ENCODE results near the gene ITLN1.
"Not testable (repeated sequence)": the region's sequence is repeated elsewhere in the genome, so short reads cannot be mapped to it uniquely, and the experiment has no call there.

Gene ITLN1

GRCh38 chr1:160882582-160882981 is 2.4 kb downstream of the ITLN1 start:
- DNase-seq = no peak

- DNase-seq = not testable (repeated sequence)
Measured at GRCh38 chr1:160881264-160881663, 3.7 kb downstream of the ITLN1 start.

DNA sequence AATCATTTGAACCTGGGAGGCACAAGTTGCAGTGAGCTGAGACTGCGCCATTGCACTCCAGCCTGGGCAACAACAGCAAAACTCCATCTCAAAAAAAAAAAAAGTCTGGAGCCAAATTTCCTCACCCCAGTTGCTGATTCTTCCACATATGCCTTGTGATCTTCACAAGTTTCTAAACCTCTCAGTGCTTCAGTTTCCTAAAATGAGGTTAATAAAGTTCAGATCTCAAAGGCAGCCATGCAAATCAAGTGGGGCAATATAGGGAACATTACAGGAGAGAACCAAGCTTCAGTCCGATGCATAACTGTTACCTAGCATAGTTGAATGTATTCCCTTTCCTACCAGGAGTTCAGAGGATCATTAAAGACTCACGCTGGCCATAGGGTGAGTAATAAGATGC is 4.8 kb downstream of the ITLN1 start:
- no peak for DNase-seq

- DNase-seq = no peak
Measured at GRCh38 chr1:160879056-160879455, 5.9 kb downstream of the ITLN1 start.

DNA sequence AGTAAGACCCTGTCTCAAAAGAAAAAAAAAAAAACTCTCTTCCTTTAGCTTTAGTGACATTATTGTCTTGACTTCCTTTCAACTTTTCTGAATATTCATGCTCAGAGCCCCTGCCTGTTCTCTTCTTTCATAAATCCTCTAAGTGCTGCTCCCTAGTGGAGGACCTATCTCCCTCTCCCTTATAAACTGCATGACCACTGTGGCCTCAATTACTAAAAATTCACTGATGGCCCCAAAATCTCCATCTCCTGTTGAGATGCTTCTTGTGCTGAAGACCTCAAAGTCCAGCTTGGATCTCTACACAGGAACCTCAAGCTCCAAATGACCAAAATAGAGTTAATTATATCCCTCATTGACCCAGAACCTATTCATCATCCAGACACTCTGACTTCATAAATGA is 7.8 kb downstream of the ITLN1 start:
- no peak for DNase-seq

DNA sequence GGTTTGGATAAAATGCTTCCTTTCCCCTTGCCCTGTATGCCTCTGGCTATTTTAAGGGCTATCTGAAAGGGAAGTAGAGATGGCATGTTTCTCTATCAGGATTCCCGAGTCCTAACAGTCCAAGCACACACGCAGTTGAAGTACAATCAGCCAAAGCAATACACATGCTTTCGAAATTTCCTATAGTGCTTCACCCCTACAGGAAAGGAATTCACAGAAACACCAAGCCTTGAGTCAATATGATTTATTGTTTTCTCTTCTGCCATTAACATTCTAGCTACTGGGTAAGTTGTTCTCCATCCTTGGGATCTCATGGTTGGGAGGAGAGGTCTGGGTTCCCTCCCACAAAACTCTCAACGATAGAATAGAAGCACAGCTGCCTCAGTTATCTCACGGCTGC is 8.7 kb downstream of the ITLN1 start:
- no peak for DNase-seq

DNA sequence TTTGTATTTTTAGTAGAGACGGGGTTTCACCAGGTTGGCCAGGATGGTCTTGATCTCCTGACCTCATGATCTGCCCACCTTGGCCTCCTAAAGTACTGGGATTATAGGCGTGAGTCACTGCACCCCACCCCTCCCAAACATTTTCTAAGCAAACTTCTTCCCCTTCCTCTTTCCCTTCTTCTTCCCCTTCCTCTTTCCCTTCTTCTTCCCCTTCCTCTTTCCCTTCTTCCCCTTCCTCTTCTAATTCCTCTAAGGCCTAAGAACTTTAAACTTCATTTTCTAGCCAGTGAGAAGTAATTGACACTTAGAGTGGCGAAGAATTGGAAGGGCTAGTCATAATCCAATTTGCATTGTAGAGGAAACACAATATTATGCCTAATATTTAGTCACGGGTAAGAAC is 9.4 kb downstream of the ITLN1 start:
- DNase-seq = not testable (repeated sequence)

DNA sequence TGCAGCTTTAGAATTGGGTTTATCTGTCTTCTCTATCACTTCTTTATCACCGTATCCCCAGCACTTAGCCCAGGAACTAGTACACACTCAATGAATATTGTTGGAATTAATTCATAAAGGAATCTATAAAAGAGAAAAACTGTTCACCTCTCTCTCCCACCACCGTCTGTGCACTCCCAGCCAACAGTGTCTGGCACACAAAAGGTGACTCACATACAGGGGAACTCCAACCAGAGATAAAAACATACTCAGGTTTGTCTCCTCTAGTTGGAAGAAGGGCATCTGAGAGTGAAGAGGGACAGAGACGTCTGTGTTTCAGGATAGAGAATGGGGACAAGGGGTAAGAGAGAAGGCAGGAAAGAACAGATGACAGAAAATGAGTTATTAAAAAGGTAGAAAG is 10.0 kb downstream of the ITLN1 start:
- no peak for DNase-seq

DNA sequence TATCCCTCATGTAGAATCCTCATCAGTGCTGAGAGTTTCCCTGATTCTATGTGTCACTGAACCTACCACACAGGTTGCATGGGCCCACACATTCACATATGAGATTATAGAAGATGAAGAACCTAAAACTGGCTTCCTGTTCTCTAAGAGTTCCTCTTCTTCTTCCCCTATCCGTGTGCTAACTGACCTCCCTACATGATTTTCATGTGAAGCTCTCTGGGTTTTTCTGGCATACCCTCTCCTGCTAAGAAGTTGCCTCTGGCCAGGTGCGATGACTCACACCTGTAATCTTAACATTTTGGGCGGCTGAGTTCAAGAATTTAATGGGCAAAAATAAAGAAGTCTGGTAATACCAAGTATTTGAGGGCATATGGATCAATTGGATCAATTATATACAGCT is 16.8 kb downstream of the ITLN1 start:
- no peak for DNase-seq

DNA sequence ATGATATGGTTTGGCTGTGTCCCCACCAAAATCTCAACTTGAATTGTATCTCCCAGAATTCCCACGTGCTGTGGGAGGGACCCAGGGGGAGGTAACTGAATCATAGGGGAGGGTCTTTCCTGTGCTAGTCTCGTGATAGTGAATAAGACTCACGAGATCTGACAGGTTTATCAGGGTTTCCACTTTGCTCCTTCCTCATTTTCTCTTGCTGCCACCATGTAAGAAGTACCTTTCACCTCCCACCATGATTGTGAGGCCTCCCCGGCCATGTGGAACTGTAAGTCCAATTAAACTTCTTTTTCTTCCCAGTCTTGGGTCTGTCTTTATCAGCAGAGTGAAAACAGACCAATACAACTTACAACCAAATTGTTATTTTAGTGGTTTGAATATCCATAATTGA is 17.3 kb downstream of the ITLN1 start:
- not testable (repeated sequence) for DNase-seq

DNA sequence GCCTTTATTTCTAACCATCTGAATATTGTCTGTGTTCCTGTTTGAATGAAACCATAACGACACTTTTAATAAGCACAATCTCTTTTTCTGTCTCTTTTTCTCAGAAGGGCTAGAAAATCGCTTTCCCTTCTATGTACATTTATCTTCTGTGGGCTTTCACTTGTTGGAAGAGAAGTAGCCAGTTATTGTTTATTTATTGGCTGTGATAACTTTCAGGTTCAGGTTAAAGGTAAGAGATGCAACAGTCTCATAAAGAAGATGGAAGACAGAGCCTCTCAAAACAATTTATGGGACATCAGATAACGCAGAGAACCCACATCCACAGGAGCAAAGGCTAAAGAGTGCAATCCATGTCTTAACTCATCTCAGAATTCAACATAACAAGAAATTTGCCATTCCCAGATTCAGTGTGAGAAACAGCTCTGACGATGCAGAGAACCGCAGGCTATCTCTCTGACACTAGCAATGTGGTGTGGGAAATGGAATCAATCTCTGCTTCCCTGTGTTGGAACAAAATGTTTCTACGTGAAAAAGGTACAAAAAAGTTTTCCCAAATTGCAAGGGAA is 18.2 kb downstream of the ITLN1 start:
- no peak for DNase-seq

GRCh38 chr1:160866001-160866694 is 18.8 kb downstream of the ITLN1 start:
- no peak for DNase-seq

DNA sequence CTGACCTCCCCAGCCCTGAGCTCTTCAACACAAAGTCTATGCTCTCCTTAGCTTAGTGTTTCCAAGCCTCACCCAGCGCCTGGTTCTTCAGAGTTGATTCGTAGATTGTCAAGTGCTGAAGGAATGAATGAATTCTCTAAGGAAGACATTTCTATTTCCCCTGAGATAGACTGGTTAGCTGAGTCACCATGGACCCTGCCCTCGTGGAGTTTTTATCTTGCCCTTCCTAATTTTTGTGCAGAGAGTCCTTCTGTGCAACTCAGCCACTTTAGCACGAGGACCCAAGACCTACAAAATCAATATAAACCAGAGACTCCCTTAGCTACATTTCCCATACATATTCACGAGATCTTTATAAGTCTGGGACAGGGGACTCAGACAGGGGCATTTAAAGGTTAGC is 19.6 kb downstream of the ITLN1 start:
- DNase-seq = no peak

DNA sequence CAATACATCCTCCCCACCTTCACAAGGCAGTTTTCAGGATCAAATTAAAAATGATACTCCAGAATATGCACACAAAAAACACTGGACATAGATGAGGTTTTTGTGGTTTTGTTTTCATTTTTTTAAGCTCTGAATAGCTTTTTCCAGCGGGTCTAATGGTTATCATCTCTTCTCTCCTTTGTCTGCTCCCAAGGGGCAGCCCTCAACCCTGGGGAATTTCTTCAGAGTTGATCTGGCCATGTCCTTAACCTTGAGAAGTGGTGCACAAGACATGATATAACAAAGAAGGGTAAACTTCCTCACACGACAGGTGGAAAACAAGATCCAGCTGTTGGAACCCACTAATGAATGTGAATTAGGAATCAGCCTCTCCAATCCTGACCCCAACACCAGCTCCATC is 20.8 kb downstream of the ITLN1 start:
- no peak for DNase-seq

DNA sequence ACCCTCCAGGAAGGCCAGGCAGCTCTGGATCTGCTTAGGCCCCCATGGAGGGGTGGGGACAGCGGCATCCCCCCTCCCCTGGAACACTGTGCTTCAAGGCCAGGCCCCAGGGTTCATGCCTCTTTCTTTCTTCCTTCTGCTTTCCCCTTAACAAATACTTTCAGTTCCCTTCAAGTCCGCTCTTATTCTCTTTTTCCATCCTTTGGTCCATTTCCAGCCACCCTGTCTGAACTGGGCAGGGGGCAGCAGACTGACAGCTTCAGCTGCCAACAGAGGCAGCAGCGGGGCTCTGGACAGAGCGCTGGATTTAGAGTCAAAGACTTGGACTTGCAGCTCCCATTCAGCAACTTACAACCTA is 21.2 kb downstream of the ITLN1 start:
- no peak for DNase-seq

GRCh38 chr1:160863061-160863773 is 21.8 kb downstream of the ITLN1 start:
- no peak for DNase-seq

DNA sequence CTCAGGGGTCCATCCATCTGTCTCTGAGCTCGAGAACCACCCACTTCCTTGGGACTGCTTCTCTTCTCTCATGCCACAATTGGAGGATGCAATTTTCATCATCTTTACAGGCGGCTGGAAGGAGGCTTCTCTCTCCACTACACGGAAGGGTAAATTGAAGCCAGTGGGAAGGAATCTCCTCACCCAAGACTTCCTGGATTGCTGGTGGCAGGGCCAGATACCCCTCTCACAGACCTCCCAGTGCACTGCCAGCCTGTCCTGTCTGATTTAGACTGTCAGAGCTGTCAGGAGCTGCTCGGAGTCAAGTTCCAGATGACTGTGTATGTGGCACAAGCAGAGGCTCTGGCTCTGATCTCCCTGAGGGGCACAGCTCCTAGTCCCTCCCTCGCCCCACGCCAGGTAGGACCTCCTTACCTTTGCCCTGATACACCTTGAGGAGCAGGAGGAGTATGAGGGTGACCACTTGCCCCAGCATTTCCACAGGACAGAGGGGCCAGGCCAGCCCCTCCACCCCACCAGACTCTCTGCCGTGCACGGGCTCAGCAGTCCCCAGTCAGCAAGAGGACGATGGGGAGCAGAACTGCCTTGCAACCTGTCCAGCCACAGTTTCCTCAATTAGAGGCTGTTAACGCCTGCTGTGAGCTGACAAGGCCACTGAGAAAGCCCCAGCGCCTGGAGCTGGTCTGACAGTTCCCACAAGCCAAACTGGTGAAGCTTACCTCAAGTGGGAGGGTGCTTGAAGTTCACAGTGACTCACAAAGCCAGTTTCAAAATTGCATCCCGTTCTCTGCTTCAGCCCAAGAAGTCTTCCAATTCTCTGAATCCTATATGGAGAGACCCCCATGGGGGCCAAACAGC is 22.5 kb downstream of the ITLN1 start, which contains the start of gene CD244:
TSS of gene CD244 (minus strand) at position 685 of the 858 bp plus-strand sequence. CDS start at position 475, 210 bp downstream.
- no peak for DNase-seq

DNA sequence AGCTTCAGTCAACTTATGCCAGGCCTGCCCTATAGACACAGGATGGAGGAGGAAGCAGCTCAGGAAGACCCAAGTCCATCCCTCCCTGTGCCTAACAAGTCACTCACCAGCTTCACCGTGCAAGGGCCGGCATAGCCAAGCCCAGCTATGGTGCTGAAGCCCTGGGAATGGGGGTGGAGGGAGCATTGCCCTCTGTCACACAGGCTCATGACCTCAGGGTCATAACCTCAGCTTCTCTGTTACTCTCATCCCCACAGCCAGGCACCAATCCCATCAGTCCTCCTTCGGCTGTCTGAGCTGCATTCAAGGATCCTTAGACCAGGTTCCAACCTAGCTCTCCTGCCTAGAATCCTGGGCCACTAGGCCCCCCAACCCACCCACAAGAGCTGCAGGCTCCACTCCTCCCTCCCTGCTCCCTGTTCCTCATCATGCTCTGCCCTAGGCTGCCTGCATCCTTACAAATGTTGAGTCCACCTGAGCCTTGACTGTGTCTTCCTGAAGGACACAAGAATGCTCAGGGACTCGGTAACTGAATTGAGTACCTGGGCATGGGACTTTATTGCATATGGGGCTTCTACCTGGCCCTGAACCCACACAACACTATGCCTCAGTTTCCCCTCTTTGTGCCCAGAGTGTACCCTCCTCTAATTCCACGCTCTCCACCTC is 24.0 kb downstream of the ITLN1 start:
- DNase-seq = no peak

- DNase-seq = no peak
Measured at GRCh38 chr1:160859166-160859565, 25.8 kb downstream of the ITLN1 start.

- no peak for DNase-seq
Measured at GRCh38 chr1:160858507-160858906, 26.5 kb downstream of the ITLN1 start.

- DNase-seq = no peak
Measured at GRCh38 chr1:160858097-160858496, 26.9 kb downstream of the ITLN1 start.

- no peak for DNase-seq
Measured at GRCh38 chr1:160855181-160855981, 29.6 kb downstream of the ITLN1 start.
